ENCODE results near the gene MRFAP1. TPM values are rescaled to one million over a fixed set of nuclear protein-coding genes. Genes with fewer than 3 reads are reported as not detected.

Gene MRFAP1
- total and polyA plus RNA-seq, 2 experiments from 2014 or later, result 291 to 315 TPM

GRCh38 chr4:6606465-6607235, 33.8 kb upstream of the MRFAP1 start:
- Histone ChIP-seq H3K9me3 (ENCODE audit: low read depth) (no peaks in the 10 kb centered on the region), H3K4me1 (ENCODE audit: low read depth) (no peaks in the 10 kb centered on the region), H3K27ac (no peak overlapping the region), H3K4me3 (no peak overlapping the region), H3K27me3 (no peaks in the 10 kb centered on the region), H3K36me3 (no peaks in the 10 kb centered on the region)
- DNase-seq (ENCODE audit: low read depth in 1 of 2, low spot score in 1 of 2), result no peak
- TF ChIP-seq, protein P1, sequence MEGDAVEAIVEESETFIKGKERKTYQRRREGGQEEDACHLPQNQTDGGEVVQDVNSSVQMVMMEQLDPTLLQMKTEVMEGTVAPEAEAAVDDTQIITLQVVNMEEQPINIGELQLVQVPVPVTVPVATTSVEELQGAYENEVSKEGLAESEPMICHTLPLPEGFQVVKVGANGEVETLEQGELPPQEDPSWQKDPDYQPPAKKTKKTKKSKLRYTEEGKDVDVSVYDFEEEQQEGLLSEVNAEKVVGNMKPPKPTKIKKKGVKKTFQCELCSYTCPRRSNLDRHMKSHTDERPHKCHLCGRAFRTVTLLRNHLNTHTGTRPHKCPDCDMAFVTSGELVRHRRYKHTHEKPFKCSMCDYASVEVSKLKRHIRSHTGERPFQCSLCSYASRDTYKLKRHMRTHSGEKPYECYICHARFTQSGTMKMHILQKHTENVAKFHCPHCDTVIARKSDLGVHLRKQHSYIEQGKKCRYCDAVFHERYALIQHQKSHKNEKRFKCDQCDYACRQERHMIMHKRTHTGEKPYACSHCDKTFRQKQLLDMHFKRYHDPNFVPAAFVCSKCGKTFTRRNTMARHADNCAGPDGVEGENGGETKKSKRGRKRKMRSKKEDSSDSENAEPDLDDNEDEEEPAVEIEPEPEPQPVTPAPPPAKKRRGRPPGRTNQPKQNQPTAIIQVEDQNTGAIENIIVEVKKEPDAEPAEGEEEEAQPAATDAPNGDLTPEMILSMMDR (IDR thresholded peaks at IDR 0.05; ENCODE audit: low read depth, low read length), result no peak

- Histone ChIP-seq H3K27ac (no peak overlapping the region), H3K36me3 (no peaks in the 10 kb centered on the region), H3K9me3 (ENCODE audit: low read depth) (no peaks in the 10 kb centered on the region), H3K4me1 (ENCODE audit: low read depth) (no peaks in the 10 kb centered on the region), H3K4me3 (no peak overlapping the region), H3K27me3 (no peaks in the 10 kb centered on the region)
- no peak for DNase-seq (ENCODE audit: low read depth in 1 of 2, low spot score in 1 of 2)
- TF ChIP-seq, protein P1 (IDR thresholded peaks at IDR 0.05; ENCODE audit: low read depth, low read length), result no peak
Observed at GRCh38 chr4:6607368-6608055, 33.0 kb upstream of the MRFAP1 start.

DNA sequence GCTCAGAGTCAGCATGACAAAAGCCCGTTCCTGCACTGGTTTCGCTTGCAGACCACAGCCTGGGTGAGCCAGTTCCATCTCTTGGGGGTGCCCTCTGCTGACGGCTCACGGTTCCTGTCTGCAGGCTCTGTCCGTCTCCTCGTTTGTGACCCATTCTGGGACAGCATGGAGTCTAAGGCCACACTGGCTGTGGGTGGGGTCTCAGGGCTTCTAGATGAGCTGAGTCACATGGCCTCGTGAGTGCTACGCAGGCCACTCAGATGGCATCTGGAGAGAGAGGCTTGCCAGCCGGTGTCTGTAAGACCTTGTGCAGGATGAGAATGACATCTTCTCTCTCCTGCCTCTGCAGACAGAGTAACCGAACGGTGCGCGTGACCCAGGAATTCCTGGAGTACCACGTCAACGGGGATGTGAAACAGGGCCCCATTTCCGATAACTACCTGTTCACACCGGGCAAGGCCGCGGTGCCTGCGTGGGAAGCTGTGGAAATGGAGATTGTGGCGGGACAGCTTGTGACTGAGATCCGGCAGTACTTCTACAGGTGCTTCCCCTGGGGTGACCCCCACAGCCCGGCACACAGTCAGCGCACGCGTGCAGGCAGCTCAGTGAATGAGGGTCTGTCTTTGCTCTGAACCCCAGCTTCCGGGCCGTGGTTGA, 31.6 kb upstream of the MRFAP1 start:
- Histone ChIP-seq H3K4me1 (ENCODE audit: low read depth) (no peaks in the 10 kb centered on the region), H3K27me3 (no peaks in the 10 kb centered on the region), H3K36me3 (no peaks in the 10 kb centered on the region), H3K27ac (no peak overlapping the region), H3K4me3 (no peak overlapping the region), H3K9me3 (ENCODE audit: low read depth) (no peaks in the 10 kb centered on the region)
- TF ChIP-seq, protein P1 (IDR thresholded peaks at IDR 0.05; ENCODE audit: low read depth, low read length), result no peak
- DNase-seq (ENCODE audit: low read depth in 1 of 2, low spot score in 1 of 2), result peak in 1 of 2 donors; percentile 29

DNA sequence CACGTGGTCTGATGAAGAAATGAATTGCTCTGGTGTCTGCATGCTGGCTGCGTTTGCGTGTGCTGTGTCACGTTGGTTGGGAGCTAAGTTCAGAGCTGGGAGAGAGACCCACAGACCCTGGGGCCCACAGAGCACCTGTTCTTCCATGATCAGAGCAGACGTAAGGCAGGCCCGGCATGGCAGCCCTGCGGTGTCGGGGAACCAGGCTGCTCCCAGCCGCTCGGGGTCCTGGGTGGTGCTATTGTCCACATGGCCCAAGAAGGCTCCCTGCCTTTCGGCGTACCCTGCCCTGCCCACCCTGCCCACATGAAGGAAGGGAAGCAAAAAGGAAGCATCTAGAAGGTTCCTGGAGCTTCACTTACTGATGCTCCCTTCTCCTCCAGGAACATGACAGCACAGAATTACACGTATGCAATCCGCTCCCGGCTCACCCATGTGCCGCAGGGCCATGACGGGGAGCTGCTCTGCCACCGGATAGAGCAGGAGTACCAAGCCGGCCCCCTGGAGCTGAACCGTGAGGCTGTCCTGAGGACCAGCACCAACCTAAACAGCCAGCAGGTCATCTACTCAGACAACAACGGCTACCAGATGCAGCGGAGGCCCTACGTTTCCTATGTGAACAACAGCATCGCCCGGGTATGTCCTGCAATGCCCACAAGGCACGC, 30.9 kb upstream of the MRFAP1 start:
- Histone ChIP-seq H3K4me3 (no peak overlapping the region), H3K9me3 (ENCODE audit: low read depth) (no peaks in the 10 kb centered on the region), H3K4me1 (ENCODE audit: low read depth) (no peaks in the 10 kb centered on the region), H3K27me3 (no peaks in the 10 kb centered on the region), H3K36me3 (no peaks in the 10 kb centered on the region), H3K27ac (no peak overlapping the region)
- no peak for DNase-seq (ENCODE audit: low read depth in 1 of 2, low spot score in 1 of 2)
- TF ChIP-seq, protein P1 (IDR thresholded peaks at IDR 0.05; ENCODE audit: low read depth, low read length), result no peak

DNA sequence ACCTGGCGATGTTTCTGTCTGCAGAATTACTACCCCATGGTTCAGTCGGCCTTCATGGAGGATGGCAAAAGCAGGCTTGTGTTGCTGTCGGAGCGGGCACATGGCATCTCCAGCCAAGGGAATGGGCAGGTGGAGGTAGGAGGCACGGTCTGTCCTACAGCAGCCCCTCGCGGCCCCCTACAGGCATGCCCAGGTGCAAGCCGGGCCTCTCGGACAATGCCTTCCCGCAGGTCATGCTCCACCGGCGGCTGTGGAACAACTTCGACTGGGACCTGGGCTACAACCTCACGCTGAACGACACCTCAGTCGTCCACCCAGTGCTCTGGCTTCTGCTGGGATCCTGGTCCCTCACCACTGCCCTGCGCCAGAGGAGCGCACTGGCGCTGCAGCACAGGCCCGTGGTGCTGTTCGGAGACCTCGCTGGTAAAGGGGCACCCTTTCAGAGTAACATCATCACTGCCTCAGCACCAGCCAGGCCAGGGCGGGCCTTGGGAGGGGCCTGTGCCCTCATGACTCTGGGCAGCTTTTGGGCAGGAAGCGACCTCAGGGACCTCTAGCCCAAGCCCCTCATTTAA, 29.5 kb upstream of the MRFAP1 start:
- no peak for DNase-seq (ENCODE audit: low read depth in 1 of 2, low spot score in 1 of 2)
- H3K27ac ChIP-seq, result no peak overlapping the region
- no peaks in the 10 kb centered on the region for H3K4me1 ChIP-seq (ENCODE audit: low read depth)
- TF ChIP-seq, protein P1 (IDR thresholded peaks at IDR 0.05; ENCODE audit: low read depth, low read length), result no peak
- H3K4me3 ChIP-seq, result no peak overlapping the region
- no peaks in the 10 kb centered on the region for H3K27me3 ChIP-seq
- no peaks in the 10 kb centered on the region for H3K9me3 ChIP-seq (ENCODE audit: low read depth)
- no peaks in the 10 kb centered on the region for H3K36me3 ChIP-seq
